Osteocyte (in vitro differentiated cells): ENCODE data around the gene TOX2. TPM values are rescaled to one million over a fixed set of nuclear protein-coding genes. Genes with fewer than 3 reads are reported as not detected.

ENCODE experiments used
- DNase-seq: peaks from one replicate; pipeline ENCODE4 v3.0.0; 2021; ENCODE audit warnings: mixed read lengths; ENCODE audit not compliant: unreplicated experiment; ENCODE audit errors: extremely low spot score
- H3K27ac Mint-ChIP-seq: one replicate; pipeline ENCODE4 v1.8.0; 2021; ENCODE audit warnings: mild to moderate bottlenecking, mixed read lengths; ENCODE audit not compliant: unreplicated experiment
- H3K27me3 Mint-ChIP-seq: one replicate; pipeline ENCODE4 v1.8.0; 2021; ENCODE audit warnings: mixed read lengths; ENCODE audit not compliant: unreplicated experiment
- H3K36me3 Mint-ChIP-seq: one replicate; pipeline ENCODE4 v1.8.0; 2021; ENCODE audit warnings: mixed read lengths; ENCODE audit not compliant: unreplicated experiment
- H3K4me1 Mint-ChIP-seq: one replicate; pipeline ENCODE4 v1.8.0; 2021; ENCODE audit warnings: mixed read lengths; ENCODE audit not compliant: unreplicated experiment
- H3K4me3 Mint-ChIP-seq: one replicate; pipeline ENCODE4 v1.8.0; 2021; ENCODE audit warnings: mild to moderate bottlenecking, moderate library complexity, mixed read lengths; ENCODE audit not compliant: unreplicated experiment
- H3K9me3 Mint-ChIP-seq: one replicate; pipeline ENCODE4 v1.8.0; 2021; ENCODE audit warnings: mixed read lengths; ENCODE audit not compliant: unreplicated experiment
- total RNA-seq: library from RNA; stranded (reverse); gene quantifications from 2 replicates; pipeline ENCODE4 v1.2.1, GENCODE V29; 2021
- TF ChIP-seq, protein P1 (sequence below): fragments of 200-600 bp; sonication (generic); IDR thresholded peaks from 2 replicates; pipeline ENCODE4 v1.5.0; 2021; ENCODE audit warnings: antibody characterized with exemption, mild to moderate bottlenecking, moderate library complexity

Gene TOX2
- total RNA-seq, 1 donor from 2014 or later: not detected

DNA sequence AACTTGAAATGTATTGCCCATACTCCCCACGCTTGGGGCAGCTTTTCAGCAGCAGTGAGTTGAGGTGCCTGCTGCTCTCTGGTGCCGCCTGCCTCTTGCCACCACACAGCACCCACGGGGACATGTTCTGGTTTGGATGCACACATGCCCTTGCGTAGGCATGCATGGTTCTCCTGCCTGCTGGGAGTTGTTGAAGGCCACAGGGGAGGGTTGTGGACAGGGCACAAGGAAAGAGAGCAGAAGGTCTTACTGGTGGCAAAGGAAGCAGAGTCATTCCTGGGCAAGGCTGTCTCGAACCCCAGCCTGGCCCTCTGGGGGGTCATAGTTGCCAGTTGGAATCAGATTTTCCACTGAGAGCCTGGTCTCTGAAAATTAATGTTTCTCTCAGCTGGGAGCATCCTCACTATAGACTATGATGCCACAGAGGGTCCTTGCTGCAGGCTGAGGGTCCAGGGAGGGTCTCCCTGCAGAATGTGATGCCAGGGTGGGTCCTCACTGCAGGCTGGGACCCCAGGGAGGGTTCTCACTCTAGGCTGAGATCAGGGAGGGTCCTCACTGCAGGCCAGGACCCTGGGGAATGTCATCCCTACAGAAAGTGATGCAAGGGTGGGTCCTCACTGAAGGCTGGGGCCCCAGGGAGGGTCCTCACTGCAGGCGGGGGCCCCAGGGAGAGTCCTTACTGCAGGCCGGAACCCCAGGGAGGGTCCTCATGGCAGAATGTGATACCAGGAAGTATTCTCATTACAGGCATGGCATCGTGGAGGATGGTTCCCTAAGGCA, 59.2 kb downstream of the TOX2 start:
- Mint-ChIP-seq H3K4me3 (no peak overlapping the region), H3K36me3 (no peaks in the 10 kb centered on the region), H3K4me1 (no peaks in the 10 kb centered on the region), H3K27me3 (peaks cover 16% of the 10 kb centered on the region), H3K9me3 (no peaks in the 10 kb centered on the region), H3K27ac (no peak overlapping the region)
- no peak for DNase-seq
- TF ChIP-seq, protein P1, sequence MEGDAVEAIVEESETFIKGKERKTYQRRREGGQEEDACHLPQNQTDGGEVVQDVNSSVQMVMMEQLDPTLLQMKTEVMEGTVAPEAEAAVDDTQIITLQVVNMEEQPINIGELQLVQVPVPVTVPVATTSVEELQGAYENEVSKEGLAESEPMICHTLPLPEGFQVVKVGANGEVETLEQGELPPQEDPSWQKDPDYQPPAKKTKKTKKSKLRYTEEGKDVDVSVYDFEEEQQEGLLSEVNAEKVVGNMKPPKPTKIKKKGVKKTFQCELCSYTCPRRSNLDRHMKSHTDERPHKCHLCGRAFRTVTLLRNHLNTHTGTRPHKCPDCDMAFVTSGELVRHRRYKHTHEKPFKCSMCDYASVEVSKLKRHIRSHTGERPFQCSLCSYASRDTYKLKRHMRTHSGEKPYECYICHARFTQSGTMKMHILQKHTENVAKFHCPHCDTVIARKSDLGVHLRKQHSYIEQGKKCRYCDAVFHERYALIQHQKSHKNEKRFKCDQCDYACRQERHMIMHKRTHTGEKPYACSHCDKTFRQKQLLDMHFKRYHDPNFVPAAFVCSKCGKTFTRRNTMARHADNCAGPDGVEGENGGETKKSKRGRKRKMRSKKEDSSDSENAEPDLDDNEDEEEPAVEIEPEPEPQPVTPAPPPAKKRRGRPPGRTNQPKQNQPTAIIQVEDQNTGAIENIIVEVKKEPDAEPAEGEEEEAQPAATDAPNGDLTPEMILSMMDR: no peak

GRCh38 chr20:43974695-43975094, 60.0 kb downstream of the TOX2 start:
- H3K9me3 Mint-ChIP-seq: no peaks in the 10 kb centered on the region
- H3K36me3 Mint-ChIP-seq: no peaks in the 10 kb centered on the region
- no peaks in the 10 kb centered on the region for H3K4me1 Mint-ChIP-seq
- TF ChIP-seq, protein P1: no peak
- peaks cover 24% of the 10 kb centered on the region for H3K27me3 Mint-ChIP-seq
- no peak overlapping the region for H3K27ac Mint-ChIP-seq
- no peak for DNase-seq
- H3K4me3 Mint-ChIP-seq: no peak overlapping the region

DNA sequence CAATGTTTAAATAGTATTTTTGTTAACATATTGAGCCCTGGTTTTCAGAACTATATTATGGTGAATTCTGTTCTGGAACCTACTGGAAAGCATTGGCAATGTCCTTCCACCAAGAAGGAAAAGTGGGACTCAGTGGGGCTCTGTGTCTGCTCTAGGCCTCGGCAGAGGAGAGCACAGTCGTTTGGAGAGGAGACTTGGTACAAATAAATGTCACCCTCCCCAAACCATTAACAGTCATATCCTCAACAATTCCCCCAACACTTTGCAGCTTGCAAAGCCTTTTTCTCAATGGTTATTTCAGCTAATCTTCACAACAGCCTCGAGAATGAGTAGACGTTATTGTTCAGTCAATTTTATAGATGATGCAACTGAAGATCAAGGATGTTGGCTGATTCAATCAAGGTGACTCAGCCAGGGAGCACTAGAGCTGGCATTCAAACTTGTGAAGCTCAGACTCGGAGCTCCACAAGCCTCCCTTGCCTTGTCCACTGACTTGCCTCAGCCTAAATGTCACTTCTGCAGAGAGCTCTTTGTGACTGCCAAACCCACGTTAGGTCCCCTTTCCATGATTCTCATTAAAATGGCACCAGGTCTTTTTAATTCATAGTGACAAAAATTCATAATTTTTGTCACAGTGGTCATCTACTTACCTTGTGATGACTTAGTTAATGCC, 60.6 kb downstream of the TOX2 start:
- H3K4me1 Mint-ChIP-seq: no peaks in the 10 kb centered on the region
- H3K4me3 Mint-ChIP-seq: no peak overlapping the region
- no peaks in the 10 kb centered on the region for H3K36me3 Mint-ChIP-seq

DNA sequence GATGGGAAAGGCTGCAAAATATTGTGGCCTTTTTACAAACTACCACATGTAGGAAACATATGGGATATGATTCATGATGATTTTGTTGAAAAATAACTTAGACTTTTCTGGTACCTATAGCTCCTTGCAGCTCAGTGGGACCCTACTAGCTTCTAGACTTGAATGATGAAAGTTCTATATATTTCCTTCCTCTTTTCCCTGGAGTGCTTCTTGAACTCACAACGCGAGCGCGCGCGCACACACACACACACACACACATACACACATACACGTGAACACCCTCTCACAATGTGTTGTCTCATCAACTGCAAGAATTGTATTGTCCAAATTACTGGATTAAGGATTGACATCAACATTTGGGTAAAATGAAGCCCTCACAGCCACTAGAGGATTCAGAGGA, 61.9 kb downstream of the TOX2 start:
- H3K4me1 Mint-ChIP-seq: no peaks in the 10 kb centered on the region
- TF ChIP-seq, protein P1: no peak

More for the DNA sequence above, 60.6 kb downstream of the TOX2 start:
- TF ChIP-seq, protein P1: no peak
- DNase-seq: no peak
- Mint-ChIP-seq H3K27ac (no peak overlapping the region), H3K27me3 (peaks cover 25% of the 10 kb centered on the region), H3K9me3 (no peaks in the 10 kb centered on the region)

DNA sequence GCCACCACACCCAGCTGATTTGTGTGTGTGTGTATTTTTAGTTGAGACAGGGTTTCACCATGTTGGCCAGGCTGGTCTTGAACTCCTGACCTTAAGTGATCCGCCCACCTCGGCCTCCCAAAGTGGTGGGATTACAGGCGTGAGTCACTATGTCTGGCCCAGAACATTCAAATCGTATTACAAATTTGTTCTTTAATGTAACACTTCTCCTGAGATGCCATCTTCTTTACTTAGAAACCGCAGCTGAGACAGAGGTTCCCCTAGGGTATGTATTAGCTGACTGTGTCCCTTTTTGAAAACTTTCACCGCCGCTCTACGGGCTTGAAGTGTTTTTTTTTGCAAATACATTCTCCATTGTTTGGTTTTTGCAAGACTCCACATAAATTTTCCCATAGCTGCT, 62.6 kb downstream of the TOX2 start:
- Mint-ChIP-seq H3K9me3 (no peaks in the 10 kb centered on the region), H3K4me3 (no peak overlapping the region), H3K4me1 (no peaks in the 10 kb centered on the region), H3K27ac (no peak overlapping the region), H3K27me3 (peaks cover 26% of the 10 kb centered on the region), H3K36me3 (no peaks in the 10 kb centered on the region)
- DNase-seq: no peak
- TF ChIP-seq, protein P1: no peak

More for the DNA sequence above, 61.9 kb downstream of the TOX2 start:
- no peak for DNase-seq
- Mint-ChIP-seq H3K27me3 (peaks cover 20% of the 10 kb centered on the region), H3K36me3 (no peaks in the 10 kb centered on the region), H3K27ac (no peak overlapping the region), H3K4me3 (no peak overlapping the region), H3K9me3 (no peaks in the 10 kb centered on the region)
